EH (cell line): Measurements from ENCODE around the gene RNF141.

Source experiments
- DNase-seq: peaks from one replicate; pipeline ENCODE4 v3.0.0-alpha.2; 2015; ENCODE audit warnings: low read depth

The RNF141 gene

DNA sequence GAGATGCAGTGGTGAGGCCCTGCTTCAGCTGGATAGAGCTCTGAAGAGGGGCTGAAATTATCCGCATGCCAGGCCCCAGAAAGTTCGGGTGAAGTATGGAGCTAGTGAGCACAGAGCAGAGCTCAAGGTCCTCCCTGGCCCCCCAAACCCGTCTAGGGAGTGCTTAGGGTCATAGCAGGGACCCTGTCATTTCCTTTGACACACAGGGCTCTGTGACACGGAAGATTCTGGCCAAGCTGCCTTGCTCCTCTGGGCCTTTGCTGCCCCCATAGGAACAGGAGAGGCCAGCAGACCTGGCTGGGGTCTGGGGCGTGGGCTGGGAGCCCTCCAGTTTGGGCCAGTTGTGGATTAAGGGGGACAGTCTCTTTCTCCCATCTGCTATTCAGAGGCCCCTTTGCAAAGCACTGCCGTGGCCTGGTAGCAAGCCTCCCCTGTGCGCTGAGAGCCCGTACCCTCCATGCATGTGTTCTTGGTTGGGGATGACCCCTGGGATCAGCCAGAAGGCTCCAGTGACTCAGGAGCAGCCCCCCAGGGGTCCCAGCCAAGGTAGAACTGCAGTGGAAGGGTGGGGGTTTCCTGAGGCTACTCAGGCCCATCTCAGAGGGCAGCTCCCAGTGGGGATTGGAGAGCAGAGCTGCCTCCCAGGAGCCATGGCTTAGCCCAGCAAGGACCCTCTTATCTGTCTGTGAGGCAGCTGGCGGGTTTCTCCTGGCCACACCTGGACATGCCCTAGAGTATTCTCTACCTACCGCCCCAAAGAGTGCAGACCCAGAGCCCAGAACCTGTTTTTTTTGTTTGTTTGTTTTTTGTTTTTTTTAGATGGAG lies 42.3 kb downstream of the RNF141 start:
- DNase-seq: no peak

DNA sequence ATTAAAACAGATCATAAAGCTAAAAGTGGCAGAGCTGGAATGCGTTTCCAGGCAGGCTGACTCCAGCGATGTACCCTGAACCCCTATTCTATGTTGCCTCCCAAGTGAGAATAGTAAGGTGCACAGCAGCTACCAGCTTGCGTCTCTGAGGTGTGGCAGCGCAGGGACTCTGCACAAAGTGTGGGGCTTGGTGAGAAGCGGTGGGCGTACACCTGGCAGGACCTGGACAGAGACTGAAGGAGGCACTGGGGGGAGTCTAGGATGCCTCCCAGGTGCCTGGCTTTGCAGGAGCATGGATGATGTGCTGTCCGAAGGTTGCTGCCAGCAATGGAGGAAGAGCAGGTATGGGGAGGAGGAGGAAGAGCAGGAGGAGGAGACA lies 43.0 kb downstream of the RNF141 start:
- no peak for DNase-seq

DNA sequence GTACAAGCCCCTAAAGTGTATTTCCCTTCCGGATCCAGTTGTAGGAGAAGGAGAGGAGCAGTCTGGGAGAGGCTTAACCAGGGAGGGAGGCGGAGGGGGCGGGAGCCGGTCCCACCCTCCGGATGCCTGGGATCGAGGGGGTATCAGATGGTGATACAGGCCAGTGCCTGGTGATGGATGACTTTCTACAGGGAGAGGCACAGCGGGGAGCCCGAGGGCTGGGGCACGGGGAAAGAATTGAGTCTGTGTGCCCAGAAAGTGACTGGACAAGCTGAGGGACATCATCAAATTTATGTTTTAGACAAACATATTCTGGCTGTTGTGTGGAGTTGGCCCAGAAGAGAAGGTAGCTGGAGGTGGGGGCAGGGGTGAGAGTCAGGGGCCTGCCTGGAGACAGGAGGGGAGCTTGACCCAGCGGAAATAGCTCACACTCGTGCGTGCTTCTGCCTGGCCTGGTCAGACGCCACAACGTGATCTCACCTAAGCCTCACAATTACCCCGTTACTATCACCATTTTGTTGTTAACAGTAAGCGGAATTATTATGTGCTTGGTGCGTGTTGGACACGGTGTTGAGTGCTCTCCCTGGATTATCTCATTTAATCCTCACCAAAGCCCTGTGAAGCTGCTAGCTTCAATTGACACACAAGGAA lies 43.5 kb downstream of the RNF141 start:
- no peak for DNase-seq

DNA sequence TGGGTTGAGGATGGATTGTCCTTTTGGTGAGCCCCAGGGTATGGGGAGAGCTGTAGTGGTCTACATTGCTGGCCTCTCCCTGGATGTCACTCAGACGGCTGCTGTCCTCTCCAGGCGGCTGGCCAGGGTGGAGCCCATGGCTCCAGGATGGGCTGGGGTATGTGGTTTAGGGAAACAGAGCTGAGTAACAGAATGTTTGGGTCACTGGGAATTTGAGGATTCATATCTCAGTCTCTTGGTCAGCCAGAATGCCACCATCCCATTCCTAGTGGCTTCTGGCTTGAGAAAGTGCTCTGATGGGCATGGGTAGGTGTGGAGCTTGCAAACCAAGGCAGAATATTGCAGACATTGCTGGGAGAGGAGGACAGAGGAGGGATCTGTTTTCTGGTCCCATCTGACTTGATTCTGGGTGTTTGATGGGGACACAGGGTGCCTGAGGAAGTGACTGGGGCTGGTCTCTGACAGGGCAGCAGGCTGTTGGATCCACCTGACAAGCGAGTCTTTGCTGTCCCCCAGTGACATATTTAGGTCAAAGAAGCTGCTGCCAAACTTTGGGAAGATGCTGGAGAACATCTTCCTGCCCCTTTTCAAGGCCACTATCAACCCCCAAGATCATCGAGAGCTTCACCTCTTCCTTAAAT lies 44.6 kb downstream of the RNF141 start:
- no peak for DNase-seq

DNA sequence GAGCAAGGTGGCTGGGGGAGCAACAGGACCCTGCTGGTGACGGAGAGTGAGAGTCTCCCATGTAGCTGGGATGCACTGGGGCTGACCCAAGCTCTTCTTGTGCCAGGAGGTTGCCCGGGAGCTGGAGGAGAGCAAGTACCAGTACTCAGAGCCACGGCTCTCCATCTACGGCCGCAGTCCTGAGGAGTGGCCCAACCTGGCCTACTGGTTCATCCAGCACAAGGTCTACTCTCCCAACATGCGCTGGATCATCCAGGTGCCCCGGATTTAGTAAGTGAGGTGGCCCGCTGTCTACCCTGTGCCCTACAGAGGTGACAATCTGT lies 45.6 kb downstream of the RNF141 start:
- no peak for DNase-seq

DNA sequence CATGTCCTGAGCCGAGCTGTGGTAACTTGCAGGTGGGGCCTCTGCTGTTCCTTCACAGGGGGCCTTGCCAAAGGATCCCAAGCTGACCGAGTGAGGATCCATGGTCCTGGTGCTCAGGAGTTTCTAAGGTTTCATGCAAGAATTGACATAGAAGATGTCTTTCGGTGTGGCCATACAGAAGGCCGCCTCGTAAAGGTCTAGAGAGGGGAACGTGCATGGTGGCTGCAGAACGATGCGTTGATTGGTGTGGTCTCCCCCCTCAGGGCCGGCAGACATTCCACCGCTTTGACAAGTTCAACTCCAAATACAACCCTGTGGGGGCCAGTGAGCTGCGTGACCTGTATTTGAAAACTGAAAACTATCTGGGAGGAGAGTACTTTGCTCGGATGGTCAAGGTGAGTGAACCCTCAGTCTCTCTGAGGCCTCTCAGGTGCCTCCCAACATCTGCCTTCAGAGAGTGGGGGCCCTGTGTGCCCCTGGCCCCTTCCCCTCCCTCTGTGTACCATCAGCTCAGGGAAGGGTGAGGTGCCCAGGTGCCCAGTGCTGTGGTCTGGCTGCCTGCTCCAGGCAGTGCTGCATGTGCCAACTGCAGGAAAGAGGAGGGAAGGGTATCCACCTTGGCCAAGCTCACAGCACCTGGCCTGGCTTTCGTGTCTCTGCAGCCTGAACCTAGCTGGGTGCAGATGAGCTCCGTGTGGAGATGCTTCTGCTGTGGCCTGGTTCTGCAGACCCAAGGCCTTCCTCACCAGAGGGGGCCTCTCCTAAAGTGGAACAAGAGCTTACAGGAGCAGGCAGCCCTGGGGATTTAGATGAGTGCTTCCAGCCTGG lies 46.1 kb downstream of the RNF141 start:
- DNase-seq: no peak

GRCh38 chr11:10493041-10493663 lies 47.8 kb downstream of the RNF141 start:
- no peak for DNase-seq

- DNase-seq: no peak
Observed at GRCh38 chr11:10492084-10492483, 48.9 kb downstream of the RNF141 start.

DNA sequence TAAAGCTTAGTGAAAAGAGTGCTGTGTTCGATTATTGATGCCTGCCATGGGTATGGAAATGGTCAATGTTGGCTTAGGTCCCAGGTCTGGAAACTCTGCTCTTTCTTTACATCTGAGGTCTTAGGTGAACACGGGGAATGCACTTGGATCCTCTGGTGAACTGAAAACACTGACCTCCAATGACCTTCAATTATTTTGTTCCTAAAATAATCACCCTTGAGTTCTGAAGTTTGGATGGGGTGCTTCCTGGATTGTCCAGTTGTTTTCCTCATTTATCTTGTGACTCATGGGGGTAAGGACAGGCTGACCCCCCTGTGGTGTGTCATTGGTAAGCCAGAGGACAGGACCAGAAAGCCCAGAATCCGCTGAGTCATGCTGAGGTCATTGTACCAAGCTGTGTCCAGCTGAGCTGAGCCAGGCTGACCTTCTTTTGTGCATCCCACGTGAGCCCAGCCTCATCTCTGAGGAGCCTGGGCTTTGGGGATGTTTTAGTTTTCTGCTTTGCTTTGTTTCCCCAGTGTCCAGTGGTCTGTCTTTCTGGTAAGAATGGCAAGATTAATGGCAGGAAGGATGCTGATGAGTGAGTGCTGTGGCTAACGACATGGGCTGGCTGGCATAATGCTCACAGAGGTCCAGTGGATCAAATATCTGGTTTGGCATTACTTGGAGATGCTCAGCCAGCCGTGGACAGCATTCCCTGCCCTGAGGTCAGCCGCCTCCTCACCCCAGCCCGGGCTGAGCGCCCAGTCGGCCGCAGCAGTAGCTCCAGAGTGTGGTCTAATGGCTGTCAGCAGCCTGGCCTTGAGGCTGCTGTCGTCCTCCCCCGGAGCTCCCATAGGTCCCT lies 50.4 kb downstream of the RNF141 start:
- peak; percentile 99 for DNase-seq

DNA sequence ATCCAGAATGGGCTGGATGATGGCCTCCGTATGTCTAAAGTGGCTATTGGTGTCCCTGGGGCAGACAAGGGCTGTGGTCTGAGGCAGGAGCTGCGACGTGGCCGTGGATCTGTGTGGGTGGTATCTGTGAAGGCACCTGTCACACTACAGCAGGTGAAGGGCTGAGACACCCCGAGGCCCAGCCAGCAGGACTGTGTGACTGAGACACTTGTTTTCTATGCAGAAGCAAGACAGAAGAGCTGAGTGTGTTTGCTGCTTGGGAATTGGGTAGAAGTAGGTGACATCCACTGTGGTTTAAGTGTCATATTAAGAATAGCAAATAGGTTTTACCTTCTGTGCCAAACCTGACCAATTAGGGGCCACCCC lies 51.0 kb downstream of the RNF141 start:
- no peak for DNase-seq

- DNase-seq: no peak
Observed at GRCh38 chr11:10488934-10489691, 51.9 kb downstream of the RNF141 start.

GRCh38 chr11:10488121-10488933 lies 52.7 kb downstream of the RNF141 start:
- no peak for DNase-seq

DNA sequence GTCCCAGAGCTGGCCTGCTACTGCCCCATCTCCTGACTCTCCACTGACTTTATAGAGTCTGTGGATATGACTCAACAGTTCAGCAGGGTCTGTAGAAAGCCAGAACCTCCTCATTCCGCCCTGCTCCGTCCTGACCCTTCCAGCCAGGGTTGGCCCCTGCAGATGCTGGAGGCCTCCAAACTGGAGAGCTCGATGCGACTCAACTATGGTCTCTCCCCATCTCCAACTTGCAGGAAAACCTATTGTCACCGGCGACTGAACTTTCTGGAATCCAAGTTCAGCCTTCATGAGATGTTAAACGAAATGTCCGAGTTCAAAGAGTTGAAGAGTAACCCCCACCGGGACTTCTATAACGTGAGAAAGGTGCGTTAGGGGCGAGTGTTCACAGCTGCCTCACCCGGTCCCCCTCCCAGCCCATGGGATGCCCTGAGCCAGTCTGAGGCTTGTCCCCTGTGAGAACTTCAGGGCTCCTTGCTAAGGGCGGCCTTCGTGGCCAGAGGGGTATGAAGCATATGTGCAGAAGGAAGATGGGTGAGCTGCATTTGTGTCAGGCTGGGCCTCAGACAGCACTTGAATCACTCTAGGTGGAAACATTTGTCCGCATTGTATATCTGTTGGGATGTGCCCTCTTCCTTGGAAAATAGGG lies 53.9 kb downstream of the RNF141 start:
- no peak for DNase-seq

DNA sequence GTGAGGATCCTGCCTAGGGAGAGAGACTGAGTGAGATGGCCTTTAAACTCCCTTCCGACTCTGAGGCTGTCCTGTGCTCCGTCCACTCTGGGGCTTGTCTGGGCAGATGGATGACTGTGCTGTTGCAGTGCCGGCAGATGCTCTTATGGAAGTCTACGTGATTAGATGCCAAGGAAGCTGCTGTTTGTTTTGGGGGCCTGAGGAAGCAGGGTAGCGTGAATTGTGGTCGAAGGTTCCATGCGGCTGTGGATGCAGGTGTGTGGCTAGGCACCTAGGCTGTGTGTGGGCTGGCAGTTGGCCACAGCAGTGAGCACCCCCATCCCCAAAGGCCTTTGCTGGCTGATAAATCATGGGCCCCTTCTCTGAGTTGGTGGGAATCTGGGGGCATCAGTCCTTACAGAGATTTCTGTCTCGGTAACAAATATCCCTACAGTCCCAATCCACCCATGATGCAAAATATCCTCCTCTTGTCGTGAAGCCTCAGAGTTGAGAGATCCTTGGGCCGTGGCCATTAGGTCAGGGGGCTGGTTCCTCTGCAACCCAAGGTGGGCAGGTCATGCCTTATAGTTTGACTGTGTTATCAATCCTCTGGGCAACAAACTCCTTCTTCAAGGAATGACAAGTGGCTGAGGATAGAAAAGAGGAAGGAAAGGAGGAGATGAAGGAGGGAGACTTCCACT lies 54.7 kb downstream of the RNF141 start:
- DNase-seq: no peak

GRCh38 chr11:10485646-10486045 lies 55.3 kb downstream of the RNF141 start:
- DNase-seq: no peak

GRCh38 chr11:10484461-10485180 lies 56.4 kb downstream of the RNF141 start:
- no peak for DNase-seq

DNA sequence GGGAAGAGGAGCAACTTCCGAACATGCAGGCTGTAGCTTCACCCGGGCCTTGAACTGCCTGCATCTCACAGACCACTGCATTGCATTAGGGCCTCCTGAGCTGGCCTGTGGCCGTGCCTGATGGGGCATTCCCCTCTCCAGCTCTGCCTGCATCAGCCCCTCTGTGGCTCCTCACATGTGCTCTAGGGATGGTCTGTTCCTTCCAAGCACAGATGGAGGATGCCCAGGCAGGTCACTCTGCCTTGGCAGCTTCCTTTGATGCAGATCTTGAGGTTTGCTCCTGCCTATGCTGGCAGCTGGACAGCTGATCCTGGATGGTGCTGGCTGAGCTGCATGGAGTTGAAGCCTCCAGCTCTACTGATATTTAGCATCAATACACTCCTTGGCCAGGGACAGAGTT lies 57.4 kb downstream of the RNF141 start:
- no peak for DNase-seq

- DNase-seq: no peak
Observed at GRCh38 chr11:10483174-10483573, 57.8 kb downstream of the RNF141 start.
